Stimulated activated naive CD8-positive, alpha-beta T cell treated with anti-CD3 and anti-CD28 coated beads, Interleukin-15, Interleukin-2, amounts not matched to agents 100 ng/mL and 50 ng/mL, for 24 hours (primary cell): ENCODE results near the gene FIBCD1.

Experiments used
- H3K27ac Mint-ChIP-seq: one replicate; pipeline ENCODE4 v1.8.0; 2021; ENCODE audit warnings: mild to moderate bottlenecking, mixed read lengths
- H3K27me3 Mint-ChIP-seq: one replicate; pipeline ENCODE4 v1.8.0; 2021; ENCODE audit warnings: mixed read lengths
- H3K36me3 Mint-ChIP-seq: one replicate; pipeline ENCODE4 v1.8.0; 2021; ENCODE audit warnings: low read depth, mixed read lengths
- H3K4me1 Mint-ChIP-seq: one replicate; pipeline ENCODE4 v1.8.0; 2021; ENCODE audit warnings: low read depth, mixed read lengths
- H3K4me3 Mint-ChIP-seq: one replicate; pipeline ENCODE4 v1.8.0; 2021; ENCODE audit warnings: mild to moderate bottlenecking, mixed read lengths
- H3K9me3 Mint-ChIP-seq: one replicate; pipeline ENCODE4 v1.8.0; 2021; ENCODE audit warnings: mixed read lengths

The FIBCD1 gene, protein sequence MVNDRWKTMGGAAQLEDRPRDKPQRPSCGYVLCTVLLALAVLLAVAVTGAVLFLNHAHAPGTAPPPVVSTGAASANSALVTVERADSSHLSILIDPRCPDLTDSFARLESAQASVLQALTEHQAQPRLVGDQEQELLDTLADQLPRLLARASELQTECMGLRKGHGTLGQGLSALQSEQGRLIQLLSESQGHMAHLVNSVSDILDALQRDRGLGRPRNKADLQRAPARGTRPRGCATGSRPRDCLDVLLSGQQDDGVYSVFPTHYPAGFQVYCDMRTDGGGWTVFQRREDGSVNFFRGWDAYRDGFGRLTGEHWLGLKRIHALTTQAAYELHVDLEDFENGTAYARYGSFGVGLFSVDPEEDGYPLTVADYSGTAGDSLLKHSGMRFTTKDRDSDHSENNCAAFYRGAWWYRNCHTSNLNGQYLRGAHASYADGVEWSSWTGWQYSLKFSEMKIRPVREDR

DNA sequence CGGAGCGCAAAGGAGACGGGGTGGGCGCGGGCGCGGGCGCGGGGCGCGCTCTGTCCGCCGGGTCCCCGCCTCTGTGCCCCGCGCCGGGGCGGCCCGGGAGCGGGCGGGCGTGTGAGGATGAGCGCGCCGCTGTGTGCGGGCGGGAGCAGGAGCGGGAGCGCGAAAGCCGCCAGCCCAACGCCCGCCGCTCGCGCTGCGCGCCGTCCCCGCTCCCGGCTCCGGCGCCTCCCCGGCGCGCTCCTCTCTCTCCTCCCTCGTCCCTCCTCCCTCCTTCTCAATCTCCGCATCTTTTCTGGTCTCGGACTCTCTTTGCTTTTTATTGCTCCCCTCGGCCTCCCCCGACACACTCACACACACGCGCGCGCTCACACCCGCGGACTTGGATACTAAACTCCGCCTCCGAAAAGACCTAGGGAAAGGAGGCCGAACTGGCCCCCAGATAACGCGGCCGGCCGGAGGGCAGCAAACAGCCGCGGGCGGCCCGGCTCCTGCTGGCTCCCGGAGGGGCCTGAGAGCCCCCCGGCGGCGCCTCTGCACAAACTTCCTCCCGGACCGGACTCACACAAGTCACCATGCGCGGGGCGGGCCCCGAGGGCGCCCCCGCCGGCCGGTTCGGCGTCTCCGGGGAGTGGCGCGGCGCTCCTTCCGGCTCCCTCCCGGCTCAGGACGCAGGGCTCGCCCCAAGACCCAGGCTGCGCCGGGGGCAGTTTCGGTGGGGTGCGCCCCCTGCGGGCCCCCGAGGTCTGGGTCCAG lies at the start of gene FIBCD1:
FIBCD1 (minus strand) TSS at position 596 of the 753 bp plus-strand sequence. CDS start 640 bp downstream, outside the sequence.
- Mint-ChIP-seq H3K9me3 (no peaks in the 10 kb centered on the region), H3K4me3 (peak within 1 kb of the TSS; percentile 67), H3K27me3 (peaks cover 57% of the 10 kb centered on the region), H3K4me1 (peaks cover 13% of the 10 kb centered on the region), H3K27ac (no peak within 1 kb of the TSS), H3K36me3 (no peaks in the 10 kb centered on the region)

DNA sequence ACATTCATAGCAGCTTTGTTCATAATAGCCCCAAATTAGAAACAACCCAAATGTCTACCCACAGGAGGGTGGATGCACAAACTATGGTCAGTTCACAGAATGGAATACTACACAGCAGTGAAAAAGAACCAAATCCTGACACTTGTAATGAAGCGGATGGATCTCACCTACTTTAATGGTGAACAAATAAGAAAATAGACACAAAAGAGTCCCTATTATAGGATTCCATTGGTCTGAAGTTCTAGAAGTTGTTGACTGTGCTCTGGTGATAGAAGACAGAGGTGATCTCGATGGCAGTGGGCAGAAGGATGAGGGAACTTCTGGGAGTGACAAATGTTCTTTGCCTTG lies 49.3 kb upstream of the FIBCD1 start:
- Mint-ChIP-seq H3K9me3 (no peaks in the 10 kb centered on the region), H3K27ac (no peak overlapping the region), H3K4me3 (no peak overlapping the region), H3K36me3 (no peaks in the 10 kb centered on the region), H3K27me3 (no peaks in the 10 kb centered on the region), H3K4me1 (no peaks in the 10 kb centered on the region)

DNA sequence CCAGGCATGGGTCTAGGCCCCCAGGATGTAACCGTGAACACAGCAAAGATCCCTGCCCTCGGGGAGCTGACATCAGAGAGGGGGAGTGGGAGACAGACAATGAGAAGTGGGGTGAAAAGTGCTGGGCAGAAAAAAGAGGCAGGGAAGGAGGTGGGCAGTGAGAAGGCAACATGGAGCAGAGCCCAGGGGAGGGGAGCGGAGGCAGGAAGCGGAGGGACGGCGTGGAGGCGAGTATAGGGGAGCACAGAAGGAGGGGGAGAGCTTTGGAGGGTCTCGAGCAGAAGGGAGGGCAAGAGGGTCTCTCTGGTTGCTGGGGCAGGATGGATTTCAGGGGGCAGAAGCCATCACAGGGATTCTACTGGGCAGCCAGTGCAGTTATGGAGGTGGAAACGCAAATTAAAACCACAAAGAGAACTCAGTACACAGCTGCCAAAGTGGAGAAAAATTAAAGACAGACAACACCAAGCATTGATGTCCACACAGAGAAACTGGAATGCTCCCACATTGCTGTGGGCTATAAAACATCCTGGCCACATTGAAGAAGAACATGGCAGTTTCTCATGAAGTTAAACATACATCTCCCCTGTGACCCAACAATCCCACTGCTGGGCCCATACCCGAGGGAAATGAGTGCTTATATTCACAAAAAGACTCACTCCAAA lies 48.8 kb upstream of the FIBCD1 start:
- Mint-ChIP-seq H3K27ac (no peak overlapping the region), H3K36me3 (no peaks in the 10 kb centered on the region), H3K4me3 (no peak overlapping the region), H3K27me3 (no peaks in the 10 kb centered on the region), H3K4me1 (no peaks in the 10 kb centered on the region), H3K9me3 (no peaks in the 10 kb centered on the region)

DNA sequence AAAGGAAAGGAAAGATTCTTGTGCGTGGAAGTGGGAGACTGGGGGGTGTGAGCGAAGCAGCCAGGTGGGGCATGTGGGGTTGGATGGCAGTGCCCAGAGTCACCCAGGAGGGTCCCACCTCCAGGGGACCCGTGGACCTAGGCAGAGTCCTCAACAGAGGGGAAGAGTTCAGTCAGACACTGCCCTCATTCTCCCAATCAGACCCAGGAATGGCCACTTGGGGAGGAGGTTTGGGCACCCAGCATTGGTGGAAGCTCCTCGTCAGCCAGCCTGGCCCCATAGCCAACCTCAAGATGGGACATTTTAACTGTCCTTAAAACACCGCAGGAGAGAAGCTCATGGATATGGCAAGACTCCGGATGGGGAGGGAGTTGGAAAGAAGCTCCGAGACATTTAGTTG lies 48.0 kb upstream of the FIBCD1 start:
- H3K27me3 Mint-ChIP-seq = no peaks in the 10 kb centered on the region
- no peaks in the 10 kb centered on the region for H3K36me3 Mint-ChIP-seq
- no peak overlapping the region for H3K4me3 Mint-ChIP-seq
- no peaks in the 10 kb centered on the region for H3K4me1 Mint-ChIP-seq
- no peak overlapping the region for H3K27ac Mint-ChIP-seq
- no peaks in the 10 kb centered on the region for H3K9me3 Mint-ChIP-seq

DNA sequence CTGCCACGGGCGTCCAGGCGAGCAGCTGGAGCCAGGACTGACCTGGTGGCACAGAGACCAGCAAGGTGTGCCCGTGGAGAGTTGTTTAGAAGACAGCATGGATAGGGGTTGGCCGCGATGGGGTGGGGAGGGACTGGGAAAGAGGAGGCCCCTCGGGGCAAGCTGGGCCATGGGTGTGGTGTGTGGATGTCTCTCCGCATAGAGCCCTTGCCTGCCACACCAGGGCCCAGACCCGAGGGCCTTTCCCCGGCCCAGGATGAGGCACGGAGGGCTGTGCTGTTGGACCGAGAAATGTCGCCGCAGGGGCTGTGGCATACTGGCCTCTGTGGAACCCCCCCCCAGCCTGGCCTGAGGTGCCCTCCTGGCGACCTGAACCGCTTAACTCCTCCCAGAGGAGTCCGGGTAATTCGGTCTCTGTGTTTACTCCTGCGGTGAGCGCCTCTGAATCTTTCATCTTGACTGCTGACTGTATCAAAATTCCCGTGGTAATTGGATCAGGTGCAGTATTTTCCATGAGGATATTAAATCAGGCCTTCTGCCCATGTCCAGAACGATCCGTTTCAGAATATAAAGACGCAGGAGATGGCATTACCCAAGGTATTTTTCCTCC lies 47.4 kb upstream of the FIBCD1 start:
- Mint-ChIP-seq H3K27me3 (no peaks in the 10 kb centered on the region), H3K27ac (no peak overlapping the region), H3K9me3 (no peaks in the 10 kb centered on the region)

DNA sequence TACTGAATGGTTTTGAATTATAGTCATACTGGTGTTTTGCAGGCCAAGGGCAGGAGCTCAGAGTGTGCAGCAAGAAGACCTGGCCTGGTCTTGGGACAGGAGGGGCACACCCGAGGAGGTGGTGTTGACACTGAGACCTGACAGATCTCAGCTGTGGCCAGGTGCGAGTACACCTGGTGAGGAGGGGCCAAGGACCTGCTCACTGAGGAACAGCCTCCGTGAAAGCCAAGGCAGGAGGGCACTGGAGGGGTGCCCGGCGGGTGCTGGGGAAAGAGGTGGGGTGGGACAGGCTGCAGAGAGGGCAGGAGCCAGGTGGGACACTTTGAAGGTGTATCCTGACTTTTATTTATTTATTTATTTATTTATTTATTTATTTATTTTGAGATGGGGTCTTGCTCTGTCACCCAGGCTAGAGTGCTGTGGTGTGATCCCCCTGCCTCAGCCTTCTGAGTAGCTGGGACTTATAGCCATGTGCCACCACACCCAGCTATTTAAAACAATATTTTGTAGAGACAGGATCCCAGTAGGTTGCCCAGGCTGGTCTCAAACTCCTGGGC lies 46.6 kb upstream of the FIBCD1 start:
- no peaks in the 10 kb centered on the region for H3K4me1 Mint-ChIP-seq
- no peaks in the 10 kb centered on the region for H3K36me3 Mint-ChIP-seq
- no peak overlapping the region for H3K27ac Mint-ChIP-seq
- no peak overlapping the region for H3K4me3 Mint-ChIP-seq
- no peaks in the 10 kb centered on the region for H3K9me3 Mint-ChIP-seq
- no peaks in the 10 kb centered on the region for H3K27me3 Mint-ChIP-seq

More for the DNA sequence above, 47.4 kb upstream of the FIBCD1 start:
- no peak overlapping the region for H3K4me3 Mint-ChIP-seq
- no peaks in the 10 kb centered on the region for H3K36me3 Mint-ChIP-seq
- no peaks in the 10 kb centered on the region for H3K4me1 Mint-ChIP-seq

DNA sequence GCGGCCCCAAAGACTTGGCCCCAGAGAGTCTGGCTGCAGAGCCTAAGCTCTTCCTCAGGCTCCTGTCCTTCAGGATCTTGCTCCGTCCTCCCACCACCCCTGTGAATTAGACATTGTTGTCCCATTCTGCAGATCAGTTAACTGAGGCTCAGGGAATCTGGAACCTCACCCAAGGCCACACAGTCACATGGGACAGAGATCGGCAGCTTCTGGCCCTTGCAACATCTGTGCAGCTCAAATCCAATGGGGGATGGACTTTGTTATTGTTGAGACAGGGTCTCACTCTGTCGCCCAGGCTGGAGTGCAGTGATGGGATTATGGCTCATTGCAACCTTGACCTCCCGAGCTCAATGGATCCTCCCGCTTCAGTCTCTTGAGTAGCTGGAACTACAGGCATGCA lies 46.0 kb upstream of the FIBCD1 start:
- Mint-ChIP-seq H3K27me3 (peaks cover 3% of the 10 kb centered on the region), H3K9me3 (no peaks in the 10 kb centered on the region), H3K36me3 (no peaks in the 10 kb centered on the region), H3K4me3 (no peak overlapping the region), H3K4me1 (no peaks in the 10 kb centered on the region), H3K27ac (no peak overlapping the region)

DNA sequence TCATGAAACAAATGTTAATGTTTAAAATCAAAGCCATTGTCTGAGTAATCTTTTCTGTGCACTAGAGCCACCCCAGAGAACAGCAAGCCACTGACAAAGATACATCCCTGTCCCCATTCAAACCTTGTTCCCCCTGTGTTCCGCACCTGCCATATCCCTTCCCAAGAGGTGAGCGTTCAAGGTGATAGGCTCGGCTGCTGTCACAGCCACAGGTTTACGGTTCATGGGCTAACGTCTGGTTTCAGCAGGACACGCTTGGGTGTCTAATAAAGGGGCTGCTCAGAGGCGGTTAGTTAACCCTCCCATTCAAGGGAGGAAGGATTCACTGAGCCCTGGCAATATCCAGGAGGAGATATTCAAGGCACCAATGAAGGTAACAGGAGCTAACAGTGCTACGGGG lies 45.5 kb upstream of the FIBCD1 start:
- Mint-ChIP-seq H3K9me3 (no peaks in the 10 kb centered on the region), H3K27ac (no peak overlapping the region), H3K36me3 (no peaks in the 10 kb centered on the region), H3K27me3 (peaks cover 3% of the 10 kb centered on the region), H3K4me3 (no peak overlapping the region), H3K4me1 (no peaks in the 10 kb centered on the region)

DNA sequence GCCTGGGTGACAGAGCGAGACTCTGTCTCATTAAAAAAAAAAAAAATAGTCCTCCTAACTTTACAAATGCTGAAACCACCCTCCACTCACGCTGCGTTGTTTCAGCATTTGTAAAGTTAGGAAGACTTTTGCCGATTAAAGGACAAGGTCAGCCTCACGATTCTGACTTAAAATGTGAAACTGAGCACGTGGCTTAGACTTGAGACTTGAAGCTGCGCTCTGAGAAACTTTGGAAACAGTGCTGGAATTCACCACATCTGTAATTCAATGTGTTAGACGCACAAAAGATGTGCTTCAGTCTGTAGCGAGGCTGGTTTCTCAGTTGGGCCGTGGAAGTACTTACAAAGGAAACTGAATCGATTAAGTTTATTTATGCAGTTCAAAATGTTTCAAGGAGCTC lies 44.9 kb upstream of the FIBCD1 start:
- no peak overlapping the region for H3K4me3 Mint-ChIP-seq
- peaks cover 3% of the 10 kb centered on the region for H3K27me3 Mint-ChIP-seq
- no peaks in the 10 kb centered on the region for H3K36me3 Mint-ChIP-seq
- H3K27ac Mint-ChIP-seq = no peak overlapping the region
- no peaks in the 10 kb centered on the region for H3K4me1 Mint-ChIP-seq
- H3K9me3 Mint-ChIP-seq = no peaks in the 10 kb centered on the region

DNA sequence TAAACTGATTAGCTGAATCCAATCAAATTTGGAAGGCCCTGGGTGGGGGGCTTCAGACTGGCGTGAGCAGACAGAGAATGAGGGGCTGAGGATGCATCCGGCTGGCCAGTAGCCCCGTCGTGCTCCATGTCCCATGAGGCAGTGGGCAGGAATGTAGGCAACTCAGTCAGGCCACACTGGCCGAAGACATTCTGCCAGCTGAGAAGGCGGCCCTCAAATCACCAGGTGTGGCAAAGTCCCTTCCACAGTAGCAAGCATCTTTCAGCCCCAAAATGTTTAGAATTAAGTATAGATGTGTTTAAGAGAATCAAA lies 44.3 kb upstream of the FIBCD1 start:
- Mint-ChIP-seq H3K9me3 (no peaks in the 10 kb centered on the region), H3K4me3 (no peak overlapping the region), H3K36me3 (no peaks in the 10 kb centered on the region), H3K4me1 (no peaks in the 10 kb centered on the region), H3K27me3 (peaks cover 3% of the 10 kb centered on the region), H3K27ac (no peak overlapping the region)

DNA sequence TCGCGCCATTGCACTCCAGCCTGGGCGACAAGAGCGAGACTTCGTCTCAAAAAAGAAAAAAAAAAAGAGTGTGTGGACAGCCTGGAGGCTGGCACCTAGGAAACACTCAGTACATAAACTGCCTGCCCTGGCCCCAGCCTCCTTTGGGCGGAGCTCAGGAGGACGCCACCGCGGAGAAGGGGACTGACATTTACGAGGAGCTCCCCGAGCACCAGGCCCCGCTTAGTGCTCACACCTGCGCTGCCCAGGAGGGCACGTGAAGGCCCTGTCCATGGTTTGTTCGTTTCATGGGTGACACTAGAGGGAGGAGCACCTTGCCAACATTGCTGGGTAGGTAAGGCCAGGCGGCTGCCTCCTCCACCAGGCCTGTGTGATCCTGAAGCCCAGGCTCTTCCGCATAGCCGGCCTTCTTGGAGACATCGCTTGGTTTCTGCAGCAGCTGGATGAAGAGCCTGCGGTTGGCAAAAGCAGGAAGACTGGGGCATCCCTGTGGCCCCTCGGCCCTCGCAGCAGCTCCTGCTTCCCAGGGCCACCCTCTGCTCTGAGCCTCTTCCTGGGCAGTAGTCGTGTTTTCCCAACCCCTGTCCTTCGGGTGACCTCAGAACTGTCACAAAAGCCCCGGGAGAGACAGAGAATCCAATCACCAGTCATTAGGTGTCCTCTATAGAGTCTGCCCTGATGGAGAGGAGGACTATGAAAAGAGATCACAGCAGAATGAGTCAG lies 43.8 kb upstream of the FIBCD1 start:
- no peaks in the 10 kb centered on the region for H3K4me1 Mint-ChIP-seq
- H3K36me3 Mint-ChIP-seq = no peaks in the 10 kb centered on the region
- no peak overlapping the region for H3K27ac Mint-ChIP-seq
- H3K4me3 Mint-ChIP-seq = no peak overlapping the region
- H3K9me3 Mint-ChIP-seq = no peaks in the 10 kb centered on the region
- H3K27me3 Mint-ChIP-seq = peaks cover 3% of the 10 kb centered on the region

DNA sequence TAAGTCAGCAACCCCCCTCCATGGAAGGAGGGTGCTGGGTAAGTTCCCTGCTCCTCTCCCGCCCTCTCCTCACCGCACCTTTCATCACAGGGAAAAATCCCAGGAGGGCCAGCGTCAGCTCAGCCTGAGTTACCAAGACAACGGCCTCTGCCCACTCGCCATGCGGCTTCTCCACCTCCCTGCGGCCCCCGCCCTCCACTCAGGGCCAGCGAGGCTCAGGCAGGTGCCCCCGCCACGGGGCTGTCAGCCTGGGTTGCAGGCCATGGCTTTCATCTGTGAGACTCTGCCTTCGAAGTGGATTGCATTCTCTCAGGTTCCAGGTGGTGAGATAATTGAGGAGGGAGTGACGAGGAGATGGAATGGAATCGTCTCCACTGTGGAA lies 42.7 kb upstream of the FIBCD1 start:
- no peak overlapping the region for H3K27ac Mint-ChIP-seq
- no peaks in the 10 kb centered on the region for H3K4me1 Mint-ChIP-seq
- H3K9me3 Mint-ChIP-seq = no peaks in the 10 kb centered on the region
- no peak overlapping the region for H3K4me3 Mint-ChIP-seq
- H3K36me3 Mint-ChIP-seq = no peaks in the 10 kb centered on the region
- H3K27me3 Mint-ChIP-seq = peaks cover 3% of the 10 kb centered on the region

DNA sequence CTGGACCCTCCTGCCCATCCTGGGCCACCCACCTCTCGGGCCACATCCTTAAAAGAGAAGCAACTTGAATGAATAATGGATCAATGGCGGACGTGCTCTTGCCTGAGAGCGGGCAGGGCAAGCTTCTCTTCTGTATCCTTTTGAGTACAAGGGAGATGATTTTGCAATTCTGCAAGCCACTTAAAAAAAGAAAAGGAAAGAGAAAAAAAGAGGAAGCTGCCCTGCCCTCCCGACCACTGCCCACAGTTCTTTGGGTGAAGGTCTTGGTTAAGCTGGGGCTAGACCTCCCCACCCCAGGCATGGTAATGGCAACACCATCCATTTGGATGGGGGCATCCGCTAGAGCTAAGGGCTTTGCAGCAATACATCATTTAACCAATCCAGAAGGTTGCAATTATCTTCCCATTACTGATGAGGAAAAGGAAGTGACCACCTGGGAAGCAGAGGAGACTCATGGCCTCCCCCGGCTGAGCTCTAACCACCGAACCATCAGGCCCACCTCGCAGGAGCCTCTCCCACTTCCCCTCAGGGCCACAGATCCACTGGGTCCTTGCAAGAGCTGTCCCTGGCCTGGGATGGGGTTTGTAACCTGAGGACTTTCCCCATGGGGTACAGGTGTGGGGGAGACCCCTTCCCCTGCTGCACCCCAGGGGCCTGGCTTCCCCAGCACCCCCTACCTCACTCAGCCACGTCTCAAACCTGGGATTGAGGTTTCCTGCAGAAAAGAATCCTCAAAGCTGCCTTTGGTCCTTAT lies 42.1 kb upstream of the FIBCD1 start:
- Mint-ChIP-seq H3K27ac (no peak overlapping the region), H3K9me3 (no peaks in the 10 kb centered on the region), H3K27me3 (peaks cover 3% of the 10 kb centered on the region), H3K4me1 (no peaks in the 10 kb centered on the region), H3K36me3 (no peaks in the 10 kb centered on the region), H3K4me3 (no peak overlapping the region)

DNA sequence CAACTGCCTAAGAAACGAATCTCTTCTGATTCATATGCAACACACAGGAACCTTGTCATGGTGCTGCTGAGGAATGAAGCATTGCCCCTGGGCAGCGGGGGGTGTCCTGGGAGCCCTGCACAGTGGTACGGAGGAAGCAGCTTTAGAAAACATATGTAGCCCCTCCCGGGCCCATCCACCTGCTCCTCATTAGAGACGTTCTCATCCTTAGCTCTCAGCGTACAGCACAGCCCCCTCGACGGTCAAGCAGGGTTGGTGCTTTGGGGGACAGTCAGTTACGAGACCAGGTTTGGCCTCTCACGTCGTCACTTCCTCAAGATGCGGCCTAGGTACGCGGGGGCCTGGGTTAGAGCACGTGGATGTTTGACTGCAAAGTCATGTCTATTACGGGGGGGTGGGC lies 41.5 kb upstream of the FIBCD1 start:
- H3K4me3 Mint-ChIP-seq = no peak overlapping the region
- H3K36me3 Mint-ChIP-seq = no peaks in the 10 kb centered on the region
- H3K9me3 Mint-ChIP-seq = no peaks in the 10 kb centered on the region
- H3K27ac Mint-ChIP-seq = no peak overlapping the region
- H3K27me3 Mint-ChIP-seq = peaks cover 3% of the 10 kb centered on the region
- H3K4me1 Mint-ChIP-seq = no peaks in the 10 kb centered on the region
